HepG2 (cell line): ENCODE results near the gene TMEM9. TPM values are rescaled to one million over a fixed set of nuclear protein-coding genes. Genes with fewer than 3 reads are reported as not detected.

Experiments used
- SRSF1 ChIP-seq: fragments of 200-400 bp; formaldehyde crosslinking; optimal IDR thresholded peaks from 2 replicates; pipeline ENCODE3; 2017; ENCODE audit warnings: mild to moderate bottlenecking, low read depth, low read length, moderate library complexity
- SRY ChIP-seq: sonication (generic); formaldehyde crosslinking; IDR thresholded peaks from 2 replicates; pipeline ENCODE4 v1.8.0; 2022; ENCODE audit warnings: mild to moderate bottlenecking, missing genetic modification reagents
- ZFP37 ChIP-seq: sonication (generic); formaldehyde crosslinking; IDR thresholded peaks from 2 replicates; pipeline ENCODE4 v1.4.0; 2020; ENCODE audit warnings: missing genetic modification reagents, borderline replicate concordance
- ZNF678 ChIP-seq: sonication (generic); formaldehyde crosslinking; IDR thresholded peaks from 2 replicates; pipeline ENCODE4 v1.4.0; 2020; ENCODE audit warnings: mild to moderate bottlenecking, missing genetic modification reagents
- polyA plus RNA-seq, 8 experiments: library from polyadenylated mRNA; depleted of rRNA in 3 of 8; stranded (reverse) in 7 of 8; unstranded in 1 of 8; fragments of >200 nt; fragmentation: Illumina TruSeq in 4 of 8; extraction: Trizol in 4 of 8; gene quantifications; 2 replicates each; pipeline versions ENCODE4 v1.2.1 to v1.2.3, GENCODE V29; 2011 to 2016; ENCODE audit warnings: low read depth in 4 of 8, missing spikeins in 1 of 8, mixed read lengths in 1 of 8; ENCODE audit not compliant: insufficient read depth in 1 of 8
- total RNA-seq, 5 experiments: library from RNA; depleted of rRNA; stranded (reverse); fragments of >200 nt; fragmentation: Illumina TruSeq; extraction: Trizol; gene quantifications; 2 replicates each; pipeline ENCODE4 v1.2.3, GENCODE V29; 2016; ENCODE audit warnings: low read depth in 1 of 5
- TF ChIP-seq, protein P1 (sequence below): sonication (generic); formaldehyde crosslinking; IDR thresholded peaks from 2 replicates; pipeline ENCODE4 v1.4.0; 2020; ENCODE audit warnings: mild to moderate bottlenecking, missing genetic modification reagents
- TF ChIP-seq, protein P2 (sequence below), 2 experiments: fragments of 450-650 bp in 1 of 2; sonication (generic) in 1 of 2; formaldehyde crosslinking in 1 of 2; IDR thresholded peaks; 2 replicates each; pipeline versions ENCODE4 v1.6.1 to v1.8.0; 2016 to 2022; ENCODE audit warnings: antibody characterized with exemption in 1 of 2, mild to moderate bottlenecking in 1 of 2, missing genetic modification reagents in 1 of 2
- TF ChIP-seq, protein P3 (sequence below): fragments of 450-650 bp; IDR thresholded peaks from 2 replicates; pipeline ENCODE4 v1.6.1; 2017
- TF ChIP-seq, protein P4 (sequence below): IDR thresholded peaks from 2 replicates; pipeline ENCODE4 v1.6.1; 2012; ENCODE audit warnings: low read length, improper control_type of control experiment

The TMEM9 gene
- total and polyA plus RNA-seq, 2 of the 13 experiments (the other 11 are each of a cell fraction or from before 2014, with no cell fraction given), result 60.9 to 102 TPM

DNA sequence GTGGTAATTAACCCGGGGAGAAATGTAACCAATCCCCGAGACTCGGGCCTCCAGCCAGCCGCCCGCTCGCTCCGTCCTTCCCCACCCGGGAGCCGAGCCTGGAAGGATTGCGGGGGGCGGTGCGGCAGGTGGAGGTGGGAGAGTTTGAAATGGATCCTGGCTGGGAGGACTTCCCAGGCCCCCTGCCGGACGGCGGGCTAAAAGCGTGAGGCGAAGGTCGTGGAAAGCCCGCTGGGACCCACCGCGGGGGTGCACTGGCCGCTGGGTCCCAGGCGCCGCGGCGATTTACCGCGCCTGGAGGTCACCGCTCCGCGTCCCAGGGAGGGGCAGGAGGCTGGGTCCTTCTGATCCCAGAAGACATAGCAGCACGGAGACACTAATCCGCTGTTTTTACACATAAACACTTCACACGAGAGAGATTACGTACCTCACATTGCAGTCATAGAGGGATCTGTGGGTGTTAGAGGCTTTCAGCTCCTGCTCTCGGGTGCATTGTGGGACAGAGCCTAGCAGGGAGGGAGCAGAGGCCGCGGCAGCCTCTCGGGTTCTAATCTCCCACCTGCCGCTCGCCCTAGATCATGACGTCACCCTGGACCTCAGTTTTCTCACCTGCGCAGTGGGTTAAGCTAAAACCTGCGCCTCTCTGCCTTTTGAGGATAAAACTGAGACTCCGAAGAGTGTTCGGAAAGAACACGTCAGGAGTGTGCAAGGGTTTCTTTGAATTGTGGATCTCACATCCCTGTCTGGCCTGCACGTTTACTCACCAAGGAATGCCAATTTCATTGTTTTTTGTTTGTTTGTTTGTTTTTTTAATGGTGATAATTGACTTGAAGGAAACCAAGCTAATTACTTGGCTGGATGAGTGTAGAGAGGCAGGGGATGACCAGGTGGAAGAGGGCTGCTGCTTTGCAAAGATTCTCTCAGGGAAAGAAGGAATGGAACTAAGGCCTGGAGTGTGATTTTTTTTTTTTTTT, 17.1 kb upstream of the TMEM9 start (continued):
- TF ChIP-seq, protein P1, sequence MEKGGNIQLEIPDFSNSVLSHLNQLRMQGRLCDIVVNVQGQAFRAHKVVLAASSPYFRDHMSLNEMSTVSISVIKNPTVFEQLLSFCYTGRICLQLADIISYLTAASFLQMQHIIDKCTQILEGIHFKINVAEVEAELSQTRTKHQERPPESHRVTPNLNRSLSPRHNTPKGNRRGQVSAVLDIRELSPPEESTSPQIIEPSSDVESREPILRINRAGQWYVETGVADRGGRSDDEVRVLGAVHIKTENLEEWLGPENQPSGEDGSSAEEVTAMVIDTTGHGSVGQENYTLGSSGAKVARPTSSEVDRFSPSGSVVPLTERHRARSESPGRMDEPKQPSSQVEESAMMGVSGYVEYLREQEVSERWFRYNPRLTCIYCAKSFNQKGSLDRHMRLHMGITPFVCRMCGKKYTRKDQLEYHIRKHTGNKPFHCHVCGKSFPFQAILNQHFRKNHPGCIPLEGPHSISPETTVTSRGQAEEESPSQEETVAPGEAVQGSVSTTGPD (CRISPR knock-in tag), result no peak
- TF ChIP-seq ZNF678 (CRISPR knock-in tag) (no peak), ZFP37 (CRISPR knock-in tag) (no peak), SRSF1 (no peak), SRY (CRISPR knock-in tag) (no peak)
- TF ChIP-seq, protein P2, sequence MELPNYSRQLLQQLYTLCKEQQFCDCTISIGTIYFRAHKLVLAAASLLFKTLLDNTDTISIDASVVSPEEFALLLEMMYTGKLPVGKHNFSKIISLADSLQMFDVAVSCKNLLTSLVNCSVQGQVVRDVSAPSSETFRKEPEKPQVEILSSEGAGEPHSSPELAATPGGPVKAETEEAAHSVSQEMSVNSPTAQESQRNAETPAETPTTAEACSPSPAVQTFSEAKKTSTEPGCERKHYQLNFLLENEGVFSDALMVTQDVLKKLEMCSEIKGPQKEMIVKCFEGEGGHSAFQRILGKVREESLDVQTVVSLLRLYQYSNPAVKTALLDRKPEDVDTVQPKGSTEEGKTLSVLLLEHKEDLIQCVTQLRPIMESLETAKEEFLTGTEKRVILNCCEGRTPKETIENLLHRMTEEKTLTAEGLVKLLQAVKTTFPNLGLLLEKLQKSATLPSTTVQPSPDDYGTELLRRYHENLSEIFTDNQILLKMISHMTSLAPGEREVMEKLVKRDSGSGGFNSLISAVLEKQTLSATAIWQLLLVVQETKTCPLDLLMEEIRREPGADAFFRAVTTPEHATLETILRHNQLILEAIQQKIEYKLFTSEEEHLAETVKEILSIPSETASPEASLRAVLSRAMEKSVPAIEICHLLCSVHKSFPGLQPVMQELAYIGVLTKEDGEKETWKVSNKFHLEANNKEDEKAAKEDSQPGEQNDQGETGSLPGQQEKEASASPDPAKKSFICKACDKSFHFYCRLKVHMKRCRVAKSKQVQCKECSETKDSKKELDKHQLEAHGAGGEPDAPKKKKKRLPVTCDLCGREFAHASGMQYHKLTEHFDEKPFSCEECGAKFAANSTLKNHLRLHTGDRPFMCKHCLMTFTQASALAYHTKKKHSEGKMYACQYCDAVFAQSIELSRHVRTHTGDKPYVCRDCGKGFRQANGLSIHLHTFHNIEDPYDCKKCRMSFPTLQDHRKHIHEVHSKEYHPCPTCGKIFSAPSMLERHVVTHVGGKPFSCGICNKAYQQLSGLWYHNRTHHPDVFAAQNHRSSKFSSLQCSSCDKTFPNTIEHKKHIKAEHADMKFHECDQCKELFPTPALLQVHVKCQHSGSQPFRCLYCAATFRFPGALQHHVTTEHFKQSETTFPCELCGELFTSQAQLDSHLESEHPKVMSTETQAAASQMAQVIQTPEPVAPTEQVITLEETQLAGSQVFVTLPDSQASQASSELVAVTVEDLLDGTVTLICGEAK (IDR thresholded peaks at IDR 0.05), result no peak
- TF ChIP-seq, protein P2 (CRISPR knock-in tag; IDR thresholded peaks at IDR 0.05), result 0 out of 2 replicates have a peak, but pooled peaks have one; percentile 9
- TF ChIP-seq, protein P3, sequence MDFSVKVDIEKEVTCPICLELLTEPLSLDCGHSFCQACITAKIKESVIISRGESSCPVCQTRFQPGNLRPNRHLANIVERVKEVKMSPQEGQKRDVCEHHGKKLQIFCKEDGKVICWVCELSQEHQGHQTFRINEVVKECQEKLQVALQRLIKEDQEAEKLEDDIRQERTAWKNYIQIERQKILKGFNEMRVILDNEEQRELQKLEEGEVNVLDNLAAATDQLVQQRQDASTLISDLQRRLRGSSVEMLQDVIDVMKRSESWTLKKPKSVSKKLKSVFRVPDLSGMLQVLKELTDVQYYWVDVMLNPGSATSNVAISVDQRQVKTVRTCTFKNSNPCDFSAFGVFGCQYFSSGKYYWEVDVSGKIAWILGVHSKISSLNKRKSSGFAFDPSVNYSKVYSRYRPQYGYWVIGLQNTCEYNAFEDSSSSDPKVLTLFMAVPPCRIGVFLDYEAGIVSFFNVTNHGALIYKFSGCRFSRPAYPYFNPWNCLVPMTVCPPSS, result no peak
- TF ChIP-seq, protein P4, sequence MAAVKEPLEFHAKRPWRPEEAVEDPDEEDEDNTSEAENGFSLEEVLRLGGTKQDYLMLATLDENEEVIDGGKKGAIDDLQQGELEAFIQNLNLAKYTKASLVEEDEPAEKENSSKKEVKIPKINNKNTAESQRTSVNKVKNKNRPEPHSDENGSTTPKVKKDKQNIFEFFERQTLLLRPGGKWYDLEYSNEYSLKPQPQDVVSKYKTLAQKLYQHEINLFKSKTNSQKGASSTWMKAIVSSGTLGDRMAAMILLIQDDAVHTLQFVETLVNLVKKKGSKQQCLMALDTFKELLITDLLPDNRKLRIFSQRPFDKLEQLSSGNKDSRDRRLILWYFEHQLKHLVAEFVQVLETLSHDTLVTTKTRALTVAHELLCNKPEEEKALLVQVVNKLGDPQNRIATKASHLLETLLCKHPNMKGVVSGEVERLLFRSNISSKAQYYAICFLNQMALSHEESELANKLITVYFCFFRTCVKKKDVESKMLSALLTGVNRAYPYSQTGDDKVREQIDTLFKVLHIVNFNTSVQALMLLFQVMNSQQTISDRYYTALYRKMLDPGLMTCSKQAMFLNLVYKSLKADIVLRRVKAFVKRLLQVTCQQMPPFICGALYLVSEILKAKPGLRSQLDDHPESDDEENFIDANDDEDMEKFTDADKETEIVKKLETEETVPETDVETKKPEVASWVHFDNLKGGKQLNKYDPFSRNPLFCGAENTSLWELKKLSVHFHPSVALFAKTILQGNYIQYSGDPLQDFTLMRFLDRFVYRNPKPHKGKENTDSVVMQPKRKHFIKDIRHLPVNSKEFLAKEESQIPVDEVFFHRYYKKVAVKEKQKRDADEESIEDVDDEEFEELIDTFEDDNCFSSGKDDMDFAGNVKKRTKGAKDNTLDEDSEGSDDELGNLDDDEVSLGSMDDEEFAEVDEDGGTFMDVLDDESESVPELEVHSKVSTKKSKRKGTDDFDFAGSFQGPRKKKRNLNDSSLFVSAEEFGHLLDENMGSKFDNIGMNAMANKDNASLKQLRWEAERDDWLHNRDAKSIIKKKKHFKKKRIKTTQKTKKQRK, result no peak
